GM19239 (cell line): ENCODE measurements around the gene HEG1.

Experiments used
- DNase-seq: peaks from one replicate; pipeline ENCODE4 v3.0.0; 2011; ENCODE audit warnings: low spot score; ENCODE audit not compliant: insufficient read length
- FAIRE-seq: peaks from 2 replicates; lab custom pipeline; 2011; peaks lifted over from hg19 to GRCh38; lab: Jason Lieb, UNC

The HEG1 gene

GRCh38 chr3:125019271-125019670 is 36.5 kb downstream of the HEG1 start:
- DNase-seq (no peak), FAIRE-seq (no peak)

GRCh38 chr3:125017406-125017805 is 38.4 kb downstream of the HEG1 start:
- DNase-seq: no peak
- FAIRE-seq: no peak

- FAIRE-seq (no peak), DNase-seq (no peak)
Observed at GRCh38 chr3:125014570-125015179, 41.1 kb downstream of the HEG1 start.

- no peak for FAIRE-seq
- DNase-seq: no peak
Observed at GRCh38 chr3:125013095-125013494, 42.7 kb downstream of the HEG1 start.

- DNase-seq: no peak
- FAIRE-seq: no peak
Observed at GRCh38 chr3:125011941-125012340, 43.9 kb downstream of the HEG1 start.

GRCh38 chr3:125010393-125010792 is 45.4 kb downstream of the HEG1 start:
- no peak for DNase-seq
- FAIRE-seq: peak; percentile 21

- no peak for DNase-seq
- no peak for FAIRE-seq
Observed at GRCh38 chr3:125008766-125009165, 47.0 kb downstream of the HEG1 start.

DNA sequence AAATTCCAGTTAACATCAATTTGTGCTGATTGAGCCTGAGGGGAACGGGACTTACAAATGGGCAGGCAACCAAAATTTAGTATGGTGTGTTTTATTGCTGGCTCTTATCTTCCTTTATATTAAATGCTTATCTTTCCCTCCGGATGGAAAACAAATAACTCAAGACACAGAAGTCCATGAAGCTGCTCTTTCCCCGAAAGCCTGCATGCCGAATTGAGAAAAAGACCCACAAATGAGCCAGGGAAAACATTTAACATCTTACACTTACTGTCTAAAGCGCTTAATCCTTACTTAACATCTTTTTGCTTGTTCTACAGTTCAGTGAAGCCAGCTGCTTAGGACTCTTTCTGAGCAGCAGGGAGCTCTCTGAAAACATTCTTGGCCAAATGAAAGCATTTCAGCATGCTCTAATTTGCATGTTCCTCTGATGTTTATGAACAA is 49.5 kb downstream of the HEG1 start:
- DNase-seq: no peak
- FAIRE-seq: no peak

GRCh38 chr3:125005676-125006075 is 50.1 kb downstream of the HEG1 start:
- DNase-seq: no peak
- no peak for FAIRE-seq

GRCh38 chr3:125005222-125005621 is 50.6 kb downstream of the HEG1 start:
- FAIRE-seq: no peak
- no peak for DNase-seq

GRCh38 chr3:125003859-125004595 is 51.8 kb downstream of the HEG1 start:
- no peak for FAIRE-seq
- DNase-seq: no peak

GRCh38 chr3:125003369-125003853 is 52.4 kb downstream of the HEG1 start:
- DNase-seq (no peak), FAIRE-seq (no peak)

DNA sequence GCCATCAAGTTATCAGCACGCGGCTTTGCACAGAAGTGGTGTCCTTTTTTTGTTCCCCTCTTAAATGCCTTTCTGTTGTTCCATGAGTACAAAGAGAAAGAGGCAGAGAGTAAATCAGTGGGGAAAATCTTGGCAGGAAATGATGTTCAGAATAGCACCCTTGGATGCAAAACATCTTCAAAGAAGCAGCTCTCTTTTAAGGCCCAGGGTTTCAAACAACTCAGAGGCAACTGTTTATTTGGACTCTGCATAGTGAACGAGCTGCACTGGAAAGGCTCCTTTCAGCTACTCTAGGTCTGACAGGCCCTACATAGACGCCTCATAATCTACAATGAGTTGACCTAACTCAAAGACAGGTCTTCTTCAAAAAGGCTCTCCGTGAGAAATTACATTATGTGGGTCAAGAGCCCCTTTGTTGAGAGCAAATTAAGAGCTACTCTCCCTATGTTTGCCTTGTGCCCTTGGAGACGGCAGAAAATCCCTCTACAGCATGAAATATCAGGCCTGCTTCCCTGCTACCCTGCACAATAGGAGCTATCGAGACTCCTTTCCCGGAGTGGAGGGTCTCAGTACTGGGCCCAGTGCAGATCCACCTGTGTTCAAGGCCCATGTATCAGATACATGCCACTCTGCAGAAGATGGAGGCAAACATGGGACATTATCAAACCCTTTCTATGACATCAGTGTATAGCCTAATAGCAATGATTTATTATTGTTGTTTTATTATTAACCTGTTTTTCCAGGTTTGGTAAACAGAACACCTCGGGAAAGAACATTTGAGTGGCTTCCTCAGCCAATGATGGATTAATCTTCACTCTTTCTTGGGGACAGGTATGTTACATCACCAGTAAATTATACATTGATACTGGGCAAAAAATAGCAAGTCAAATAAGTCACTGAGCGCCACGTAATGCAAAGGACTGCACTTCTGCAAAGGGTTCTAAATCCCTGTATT is 53.1 kb downstream of the HEG1 start:
- DNase-seq: no peak
- no peak for FAIRE-seq

DNA sequence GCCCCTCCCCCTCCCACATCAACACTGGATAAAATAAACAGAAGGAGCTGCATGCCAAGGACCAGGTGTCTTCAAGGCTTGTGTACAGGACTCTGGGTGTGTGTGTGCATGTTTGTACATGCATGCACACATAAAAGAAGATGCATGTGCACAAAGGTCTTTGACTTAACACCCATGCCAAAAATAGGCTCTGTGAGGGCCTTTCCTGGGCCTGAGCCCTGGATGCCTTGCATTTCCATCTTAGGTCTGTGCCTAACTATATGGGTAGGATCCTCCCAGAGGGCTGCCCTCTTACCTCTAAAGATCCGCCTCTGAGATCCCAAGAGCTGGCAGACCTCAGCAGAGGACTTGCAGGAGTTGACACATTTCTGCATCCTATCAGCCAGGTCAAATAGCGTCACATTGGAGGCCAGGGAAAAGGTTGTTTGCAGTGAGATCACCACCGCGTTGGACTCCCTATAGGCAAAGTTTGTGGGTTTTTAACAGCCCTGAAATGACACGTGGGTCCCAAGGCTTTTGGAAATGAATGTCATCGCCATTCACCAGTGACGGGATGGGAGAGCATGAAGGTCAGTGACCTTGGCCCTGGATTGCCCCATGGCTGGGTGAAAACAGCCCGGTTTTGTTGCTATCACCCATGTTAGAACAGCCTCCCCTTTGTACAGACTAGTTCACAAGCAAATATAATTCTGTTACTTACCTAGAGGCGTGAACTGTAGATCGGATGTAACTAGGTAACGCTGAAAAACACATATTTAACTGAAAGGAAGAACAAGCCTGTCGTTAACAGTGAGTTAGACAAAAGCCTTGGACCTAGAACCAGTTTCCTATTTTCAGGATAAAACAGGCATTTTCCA is 54.0 kb downstream of the HEG1 start:
- FAIRE-seq: no peak
- no peak for DNase-seq

DNA sequence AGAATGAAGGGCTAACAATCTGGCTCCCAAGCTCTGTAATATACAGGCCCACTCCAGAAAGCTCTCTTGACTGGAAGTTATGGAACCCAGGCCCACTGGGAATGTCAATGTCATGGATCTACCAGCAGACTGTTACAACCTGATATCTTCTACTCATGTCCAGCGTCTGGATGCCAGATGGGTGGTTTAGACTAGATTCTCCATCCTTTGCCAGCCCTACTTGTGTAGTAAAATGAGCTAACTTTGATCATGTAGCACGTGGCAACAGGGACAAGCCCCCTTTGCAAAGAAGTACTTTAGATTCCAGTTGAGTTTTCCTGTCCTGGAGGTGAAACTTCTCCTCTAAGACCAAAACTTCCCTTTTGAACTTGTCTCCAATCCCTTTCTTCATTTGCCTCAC is 55.1 kb downstream of the HEG1 start:
- no peak for DNase-seq
- FAIRE-seq: no peak

DNA sequence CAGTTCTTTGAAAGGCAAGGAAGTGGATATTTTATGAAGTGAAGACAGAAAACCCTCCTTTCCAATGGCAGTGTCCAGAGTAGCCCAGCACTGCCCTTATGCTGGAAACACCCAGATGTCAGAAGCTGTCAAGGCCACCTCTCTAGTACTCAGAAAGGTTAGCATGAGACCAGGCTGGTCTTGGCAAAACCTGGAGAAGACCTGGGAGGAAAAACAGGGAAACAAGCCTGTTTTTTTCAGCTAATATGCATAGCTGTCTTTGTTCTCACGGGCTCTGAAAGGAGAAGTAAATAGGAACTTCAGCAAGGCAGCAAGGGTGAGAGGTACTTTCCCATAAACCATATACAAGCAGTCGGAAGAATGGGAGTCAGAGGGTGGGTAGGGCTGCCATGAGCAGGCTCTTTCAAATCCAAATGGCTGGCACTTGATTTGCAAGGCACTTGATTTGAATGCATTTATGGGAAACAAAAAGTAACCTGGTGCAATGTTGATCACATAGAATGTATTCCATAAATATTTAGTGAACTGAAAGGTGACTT is 55.8 kb downstream of the HEG1 start:
- no peak for FAIRE-seq

GRCh38 chr3:124999317-124999716 is 56.5 kb downstream of the HEG1 start:
- DNase-seq (no peak), FAIRE-seq (no peak)

More for the DNA sequence above, 55.8 kb downstream of the HEG1 start:
- DNase-seq: no peak

- no peak for DNase-seq
- FAIRE-seq: no peak
Observed at GRCh38 chr3:124998247-124998630, 57.6 kb downstream of the HEG1 start.
